Embryonic facial prominence (tissue), 1 donor: Measurements from ENCODE around the gene HLTF.
"Not testable (repeated sequence)": the region's sequence is repeated elsewhere in the genome, so short reads cannot be mapped to it uniquely, and the experiment has no call there.

Experiments used
- DNase-seq: peaks from one replicate; pipeline ENCODE4 v3.0.0-alpha.2; 2016; ENCODE audit errors: extremely low spot score

Gene HLTF

GRCh38 chr3:148991219-148992026, 94.9 kb downstream of the HLTF start, which contains the start of gene GYG1:
Gene GYG1, plus strand, starts transcription at chr3:148991540. Its CDS starts 101 bp downstream, at chr3:148991641.
- no peak for DNase-seq

DNA sequence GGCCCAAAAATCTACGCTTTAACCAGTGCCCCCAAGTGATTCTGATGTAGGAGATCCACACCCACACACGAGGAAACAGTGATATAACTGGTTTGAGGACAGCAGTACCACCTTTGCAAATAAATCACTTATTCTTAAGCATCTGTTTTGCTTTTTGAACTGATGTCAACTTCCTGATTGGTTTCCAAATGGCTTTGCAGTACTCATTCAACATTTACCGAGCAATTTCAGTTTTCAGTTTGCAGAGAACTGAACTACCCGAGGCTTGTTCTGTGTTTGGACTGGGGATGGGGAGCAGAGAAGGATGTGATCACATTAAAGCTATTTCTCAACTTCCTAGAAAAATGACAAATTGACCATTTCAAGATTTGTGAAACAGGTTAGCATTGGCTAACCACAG, 96.1 kb downstream of the HLTF start:
- DNase-seq, result no peak

GRCh38 chr3:148987551-148987950, 98.8 kb downstream of the HLTF start:
- DNase-seq, result not testable (repeated sequence)

GRCh38 chr3:148981273-148981672, 105.1 kb downstream of the HLTF start:
- DNase-seq, result no peak
